NCI-H774 (cell line): ENCODE data around the gene SLA2.
A peak's percentile ranks its signal among the peaks of the same experiment; 100 is the strongest.

ENCODE experiments used
- DNase-seq: peaks from one replicate; lab custom pipeline; 2025; lab: John Stamatoyannopoulos, UW

SLA2 gene

DNA sequence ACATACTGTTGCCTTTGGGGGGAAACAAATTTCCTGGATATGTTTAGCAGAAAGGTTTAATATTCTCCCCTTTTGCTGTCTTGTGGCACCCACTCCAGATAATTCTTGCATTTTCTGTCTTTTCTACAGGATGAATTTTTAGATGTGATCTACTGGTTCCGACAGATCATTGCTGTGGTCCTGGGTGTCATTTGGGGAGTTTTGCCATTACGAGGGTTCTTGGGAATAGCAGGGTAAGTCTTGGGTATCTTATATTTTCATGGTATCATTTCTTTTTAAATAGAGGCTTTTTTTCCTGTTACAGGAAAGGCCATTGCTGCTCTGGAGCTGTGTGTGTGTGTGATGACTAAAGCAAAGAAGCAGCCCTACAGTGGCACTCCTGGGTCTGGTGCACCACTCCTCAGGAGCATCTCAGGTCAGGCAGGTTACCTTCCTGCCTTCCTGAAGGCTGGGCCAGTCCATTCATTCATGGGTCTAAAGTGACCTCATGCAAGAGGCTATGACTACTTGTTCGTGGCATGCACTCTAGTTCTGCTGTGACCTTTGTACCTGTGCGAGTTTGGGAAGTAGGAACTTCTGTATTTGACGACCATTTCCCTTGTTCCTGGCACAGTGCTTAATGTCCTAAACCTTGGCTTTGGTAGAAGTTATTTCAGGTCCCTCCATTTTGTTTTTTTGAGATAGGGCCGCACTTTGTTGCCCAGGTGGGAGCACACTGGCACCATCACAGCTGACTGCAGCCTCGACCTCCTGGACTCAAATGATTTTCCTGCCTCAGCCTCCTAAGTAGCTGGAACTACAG is 38.2 kb downstream of the SLA2 start:
- no peak for DNase-seq

DNA sequence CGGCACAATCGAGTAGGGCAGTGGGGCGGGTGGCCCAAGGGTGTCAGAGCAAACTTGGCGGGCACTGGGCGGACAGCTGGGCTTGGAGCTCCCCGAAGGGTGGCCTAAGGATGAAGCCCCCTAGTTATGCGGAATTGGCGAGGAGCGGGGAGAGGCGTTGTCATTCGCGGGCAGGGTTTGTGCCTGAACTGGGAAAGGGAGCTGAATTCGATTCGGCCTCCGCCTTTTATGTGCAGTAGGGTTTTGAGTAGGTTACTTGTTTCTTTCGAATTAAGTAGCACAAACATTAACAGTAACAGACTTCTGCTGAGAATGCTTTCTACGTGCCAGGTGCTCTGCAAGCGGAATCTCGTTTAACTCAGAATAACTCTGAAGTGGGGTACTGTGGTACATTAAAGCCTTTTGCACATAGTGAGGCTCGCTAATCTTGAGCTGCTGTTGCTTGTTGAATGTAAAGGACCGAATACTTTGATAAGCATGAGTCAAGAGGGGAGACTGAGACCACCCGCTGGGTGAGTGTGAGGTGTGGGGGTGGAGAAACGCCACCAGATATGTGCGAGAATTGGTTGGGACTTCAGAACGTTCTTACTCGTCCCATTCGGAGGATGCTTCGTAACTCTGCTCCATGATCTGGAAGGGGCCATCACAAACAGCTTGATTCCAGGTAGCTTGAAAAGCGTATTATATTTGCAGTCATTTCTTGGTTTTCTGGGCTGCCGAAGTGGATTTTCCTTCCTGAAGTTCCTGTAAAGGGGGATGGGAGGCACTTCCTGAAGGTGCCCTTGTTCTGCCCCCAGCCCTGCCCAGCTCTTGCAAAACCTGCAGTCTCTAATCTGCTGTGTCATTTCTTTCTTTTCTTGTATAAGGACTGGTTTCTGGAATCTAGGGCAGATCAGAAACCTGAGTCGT is 39.6 kb downstream of the SLA2 start:
- no peak for DNase-seq

DNA sequence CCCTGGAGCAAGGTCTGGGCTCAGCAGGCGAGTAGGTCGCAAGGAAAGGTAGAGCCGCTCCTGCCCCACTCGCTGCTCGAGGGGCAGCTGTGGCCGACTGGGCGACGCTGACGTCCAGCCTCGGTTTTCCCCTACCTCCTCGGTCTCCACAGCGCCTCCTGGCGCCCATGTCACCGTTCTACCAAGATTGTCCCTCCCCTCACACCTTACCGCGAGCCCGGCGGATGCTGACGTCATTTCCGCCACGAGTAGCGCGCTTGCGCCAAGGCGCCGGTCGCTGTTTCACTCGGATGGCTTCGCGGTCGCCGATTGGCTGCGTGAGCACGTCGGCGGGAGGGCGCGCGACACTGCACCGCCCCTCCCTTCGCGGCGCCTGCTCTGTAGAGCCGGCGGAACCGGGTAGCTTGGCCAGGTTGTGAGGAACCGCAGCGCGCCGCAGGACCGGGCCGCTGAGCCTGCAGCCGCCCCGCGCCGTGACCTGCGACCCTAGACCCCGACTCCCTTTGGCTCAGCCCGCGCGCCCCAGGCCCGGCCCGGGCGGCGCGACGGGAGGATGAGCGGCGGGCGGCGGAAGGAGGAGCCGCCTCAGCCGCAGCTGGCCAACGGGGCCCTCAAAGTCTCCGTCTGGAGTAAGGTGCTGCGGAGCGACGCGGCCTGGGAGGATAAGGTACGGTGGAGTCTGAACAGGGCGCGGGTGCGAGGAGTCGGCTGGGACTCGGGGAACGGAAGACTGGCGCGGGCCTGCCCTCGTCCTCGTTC is 40.4 kb downstream of the SLA2 start, which contains the start of gene RAB5IF:
Gene RAB5IF (plus strand): TSS at position 381 of the 759 bp plus-strand sequence. CDS start 173 bp downstream, at position 554.
- DNase-seq, result peak; percentile 98

DNA sequence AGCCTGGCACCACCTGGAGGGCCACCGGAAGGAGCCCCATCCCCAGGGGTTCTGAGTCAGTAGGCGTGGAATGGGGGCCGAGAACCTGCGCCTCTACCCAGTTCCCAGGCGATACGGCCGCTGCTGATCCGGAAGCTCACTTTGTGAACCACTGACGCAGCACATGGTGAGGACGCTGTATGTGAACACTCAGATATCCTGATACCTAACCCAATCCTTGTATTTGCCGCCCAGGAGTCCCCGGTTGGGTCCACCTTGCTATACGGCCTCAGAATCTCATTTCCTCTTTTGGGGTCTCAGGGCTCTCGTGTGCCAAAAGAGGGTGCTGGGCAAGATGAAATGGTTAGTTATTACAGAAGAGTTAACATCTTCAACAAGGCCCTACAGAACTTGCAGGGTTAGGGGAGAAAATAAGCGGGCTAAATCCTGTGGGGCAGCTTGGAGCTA is 41.0 kb downstream of the SLA2 start:
- DNase-seq, result peak; percentile 23

DNA sequence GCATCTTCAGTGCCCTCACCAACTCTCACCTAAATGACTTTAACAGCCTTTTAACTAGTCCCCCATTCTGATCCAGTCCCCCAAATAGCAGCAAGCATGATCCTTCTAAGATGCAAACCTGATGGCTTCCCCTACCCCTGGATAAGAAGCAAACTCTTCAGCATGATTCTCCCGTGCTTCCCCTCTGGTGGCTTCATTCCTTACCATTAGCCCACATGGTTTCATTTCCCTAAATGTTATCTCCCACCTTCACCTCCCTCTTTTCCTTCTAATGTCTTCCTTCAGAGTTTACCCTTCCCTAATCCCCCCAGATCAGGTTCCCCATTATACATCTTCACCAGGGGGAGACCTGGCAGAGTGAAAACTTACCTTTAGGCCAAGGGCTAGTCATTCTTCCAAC is 44.5 kb downstream of the SLA2 start:
- no peak for DNase-seq

DNA sequence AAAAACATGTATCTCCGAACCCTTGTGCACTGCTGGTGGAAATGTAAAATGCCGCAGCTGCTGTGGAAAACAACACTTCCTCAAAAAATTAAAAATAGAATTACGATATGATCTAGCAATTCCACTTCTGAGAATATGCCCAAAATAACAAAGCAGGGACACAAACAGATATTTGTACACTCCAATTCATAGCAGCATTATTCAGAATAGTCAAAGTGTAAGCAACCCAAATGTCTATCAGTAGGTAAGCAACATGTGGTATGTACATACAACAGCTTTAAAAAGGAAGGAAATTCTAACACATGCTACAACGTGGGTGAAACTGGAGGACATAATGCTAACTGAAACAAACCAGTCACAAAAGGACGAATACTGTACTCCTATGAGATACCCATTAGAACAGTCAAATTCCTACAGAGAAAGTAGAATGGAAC is 46.1 kb downstream of the SLA2 start:
- DNase-seq, result no peak

DNA sequence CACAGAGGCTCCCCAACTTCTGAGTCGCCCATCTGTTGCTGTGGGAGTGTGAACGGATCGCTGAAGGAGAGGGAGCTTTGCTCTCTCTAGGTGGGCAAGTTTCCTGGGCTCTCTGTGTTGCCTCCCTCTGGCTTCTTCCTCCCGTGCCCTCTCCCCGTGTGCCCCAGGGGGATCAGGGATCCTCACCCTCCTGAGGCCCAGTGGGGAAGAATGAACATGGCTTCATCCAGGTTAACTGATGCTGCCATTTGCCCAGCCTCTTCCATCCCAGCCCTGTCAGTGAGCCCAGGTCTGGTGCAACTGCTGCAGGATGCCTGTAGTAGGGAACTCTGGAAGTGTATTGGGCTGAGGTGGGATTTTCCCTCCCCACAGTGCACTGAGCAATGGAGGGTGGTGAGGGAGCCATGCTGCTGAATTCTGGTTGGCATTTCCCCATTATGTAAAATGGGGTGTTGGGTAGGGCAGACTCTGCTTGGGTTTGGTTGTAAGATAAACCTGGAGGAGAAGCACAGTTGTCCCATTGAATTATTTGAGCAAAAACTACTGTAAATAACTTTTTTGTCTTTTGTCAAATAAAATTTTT is 52.6 kb downstream of the SLA2 start:
- DNase-seq, result no peak

DNA sequence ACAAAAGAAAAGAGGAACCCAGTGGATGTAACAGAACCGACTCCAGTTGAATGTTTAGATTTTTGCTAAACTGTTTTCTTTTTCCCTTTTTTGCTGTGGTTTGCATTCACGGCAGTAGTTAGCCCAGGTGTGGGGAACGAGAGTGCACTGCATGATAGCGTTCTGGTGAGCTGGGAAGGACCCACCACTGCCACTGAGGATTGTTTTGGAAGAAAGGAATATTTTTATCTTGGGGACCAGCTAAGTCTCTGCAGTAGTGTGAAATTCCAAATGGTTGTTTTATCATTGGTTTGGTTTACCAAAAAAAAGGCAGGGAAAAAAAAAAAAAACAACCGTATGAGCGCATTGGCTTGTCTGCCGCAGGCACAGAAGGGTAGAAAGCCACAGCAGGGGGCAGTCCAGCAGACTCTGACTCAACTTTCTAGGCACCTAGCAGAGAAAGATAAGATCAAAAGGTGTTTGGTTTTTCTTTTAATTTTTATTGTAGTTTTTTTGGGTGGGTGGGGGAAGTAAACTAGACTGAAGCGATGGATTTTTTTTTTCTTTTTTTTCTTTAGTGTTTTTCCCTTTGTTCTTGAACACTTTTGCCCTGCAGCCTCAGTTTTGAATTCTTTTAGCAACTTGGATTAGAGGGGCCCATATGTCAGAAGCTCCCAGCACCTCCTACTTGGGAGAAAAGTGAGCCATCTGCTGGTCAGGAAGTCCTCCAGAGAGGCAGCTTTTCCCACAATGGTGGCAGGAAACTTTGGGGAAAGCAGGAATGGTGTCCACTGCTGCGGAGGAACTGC is 53.9 kb downstream of the SLA2 start:
- DNase-seq, result no peak

DNA sequence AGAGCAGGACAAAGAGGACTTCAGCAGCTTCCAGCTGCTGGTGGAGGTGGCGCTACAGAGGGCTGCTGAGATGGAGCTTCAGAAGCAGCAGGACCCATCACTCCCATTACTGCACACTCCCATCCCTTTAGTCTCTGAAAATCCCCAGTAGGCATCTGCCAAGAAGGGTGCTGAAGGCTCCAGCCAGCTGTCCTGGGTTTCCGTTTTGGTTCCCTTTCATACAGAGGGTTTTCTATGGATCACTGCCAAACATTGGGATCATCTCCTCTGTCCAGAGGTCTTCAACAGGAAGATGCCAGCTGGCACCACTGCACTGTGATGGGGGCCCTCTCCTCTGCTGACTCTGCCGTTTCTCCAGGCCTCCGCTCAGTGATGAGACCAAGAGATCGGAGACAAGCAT is 54.7 kb downstream of the SLA2 start:
- no peak for DNase-seq

DNA sequence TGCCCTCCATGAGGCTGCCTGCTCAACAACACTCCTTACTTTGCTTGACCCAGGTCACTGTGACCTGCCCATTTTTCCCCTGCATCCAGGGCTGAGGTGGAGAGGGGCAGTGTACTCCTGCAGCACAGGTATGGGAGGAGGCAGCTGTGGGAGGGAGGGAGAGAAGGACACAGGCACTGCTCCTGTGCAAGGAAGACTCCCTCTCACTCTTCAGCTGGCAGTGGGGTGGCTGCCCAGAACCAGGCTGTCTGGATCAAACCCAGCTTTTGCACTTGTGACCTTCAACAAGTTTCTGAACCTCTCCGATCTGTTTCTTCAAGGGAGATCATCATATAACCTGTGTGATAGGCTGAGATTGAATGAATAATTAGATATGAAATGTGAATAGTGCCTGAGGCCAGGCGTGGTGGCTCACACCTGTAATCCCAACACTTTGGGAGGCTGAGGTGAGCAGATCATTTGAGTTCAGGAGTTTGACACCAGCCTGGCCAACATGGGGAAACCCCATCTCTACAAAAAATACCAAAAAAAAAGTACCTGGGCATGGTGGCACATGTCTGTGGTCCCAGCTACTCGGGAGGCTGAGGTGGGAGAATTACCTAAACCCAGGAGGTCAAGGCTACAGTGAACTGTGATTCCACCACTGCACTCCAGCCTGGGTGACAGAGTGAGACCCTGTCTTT is 58.5 kb downstream of the SLA2 start:
- no peak for DNase-seq

DNA sequence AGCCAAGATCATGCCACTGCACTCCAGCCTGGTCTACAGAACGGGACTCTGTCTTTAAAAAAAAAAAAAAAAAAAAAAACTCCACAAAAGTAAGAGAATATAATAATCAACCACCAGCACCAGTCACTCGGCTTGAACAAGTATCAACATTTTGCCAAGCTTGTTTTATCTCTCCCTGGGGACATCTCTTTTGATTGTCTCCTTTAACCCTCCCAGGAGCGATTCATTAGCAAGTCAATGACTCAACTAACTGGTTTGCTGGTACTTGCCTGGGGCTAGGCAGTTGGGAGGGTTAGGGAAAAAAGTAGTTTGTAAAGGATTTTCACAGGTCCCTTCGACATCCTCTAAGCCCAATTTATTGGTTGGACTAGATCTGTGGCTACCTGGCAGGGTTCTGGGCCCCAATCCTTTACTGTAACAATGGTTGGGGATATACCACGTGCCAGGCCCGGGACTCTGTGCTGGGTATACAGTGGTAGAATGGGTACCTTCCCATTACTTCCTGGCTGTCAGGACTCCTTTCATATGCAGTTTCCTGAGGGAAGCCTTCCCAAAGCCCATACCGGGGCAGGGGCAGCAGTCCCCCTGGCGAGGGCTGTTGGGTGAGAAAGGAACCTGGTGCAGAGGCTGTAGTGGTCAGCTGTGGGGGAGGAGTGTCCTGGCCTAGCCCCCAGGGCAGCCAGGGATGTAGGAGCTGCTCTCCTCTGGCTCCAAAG is 60.4 kb downstream of the SLA2 start:
- no peak for DNase-seq

DNA sequence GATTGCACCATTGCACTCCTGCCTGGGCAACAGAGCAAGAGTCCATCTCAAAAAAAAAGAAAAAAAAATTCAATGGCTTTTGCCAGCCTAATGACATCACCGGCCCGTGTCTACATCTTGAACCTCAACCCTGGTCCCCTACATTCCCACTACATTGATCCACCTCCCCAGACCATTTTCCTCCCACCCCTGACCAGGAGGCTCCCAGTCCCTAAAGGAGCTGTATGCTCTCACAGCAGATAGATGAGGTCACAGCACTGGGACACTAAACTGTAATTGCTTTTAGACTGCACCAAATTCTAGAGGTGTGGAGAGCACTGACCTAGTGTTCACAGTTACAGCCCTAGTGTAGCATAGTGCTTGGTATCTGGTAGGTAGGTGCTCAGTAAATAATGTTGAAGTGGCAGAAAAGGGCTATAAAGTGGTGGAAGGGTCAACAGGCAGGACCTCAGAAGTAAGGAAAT is 61.9 kb downstream of the SLA2 start:
- no peak for DNase-seq

DNA sequence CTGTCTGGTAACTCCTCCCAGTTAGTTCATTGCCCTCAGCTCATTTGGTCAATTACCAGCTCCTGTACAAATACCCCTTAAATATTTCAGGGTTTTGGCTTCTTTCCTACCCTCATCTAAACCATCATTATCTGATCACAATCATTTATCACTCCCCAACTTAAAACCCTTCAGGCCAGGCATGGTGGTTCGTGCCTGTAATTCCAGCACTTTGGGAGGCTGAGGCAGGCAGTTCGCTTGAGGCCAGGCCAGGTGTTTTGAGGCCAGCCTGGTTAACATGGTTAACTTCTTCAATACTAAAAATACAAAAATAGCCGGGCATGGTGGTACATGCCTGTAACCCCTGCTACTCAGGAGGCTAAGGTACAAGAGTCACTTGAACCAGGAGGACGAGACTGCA is 63.2 kb downstream of the SLA2 start:
- no peak for DNase-seq

DNA sequence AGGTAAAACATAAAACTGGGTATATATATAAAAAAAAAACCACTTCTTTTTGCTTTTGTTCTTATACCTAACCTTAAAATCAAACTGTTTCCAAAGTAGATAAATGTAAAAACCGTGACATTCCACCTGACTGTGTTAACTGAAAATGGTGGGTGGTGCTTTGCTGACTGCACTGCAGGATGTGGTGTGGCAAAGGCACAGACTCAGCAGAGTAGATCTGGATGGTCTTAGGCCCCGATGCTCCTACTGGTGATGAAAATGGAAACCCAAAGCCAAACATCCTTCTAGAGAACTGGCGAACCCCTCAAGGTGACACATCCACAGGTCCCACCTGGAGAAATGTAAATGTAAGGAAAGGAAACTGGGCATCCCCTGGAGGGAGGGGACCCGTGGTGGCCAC is 63.7 kb downstream of the SLA2 start:
- no peak for DNase-seq

DNA sequence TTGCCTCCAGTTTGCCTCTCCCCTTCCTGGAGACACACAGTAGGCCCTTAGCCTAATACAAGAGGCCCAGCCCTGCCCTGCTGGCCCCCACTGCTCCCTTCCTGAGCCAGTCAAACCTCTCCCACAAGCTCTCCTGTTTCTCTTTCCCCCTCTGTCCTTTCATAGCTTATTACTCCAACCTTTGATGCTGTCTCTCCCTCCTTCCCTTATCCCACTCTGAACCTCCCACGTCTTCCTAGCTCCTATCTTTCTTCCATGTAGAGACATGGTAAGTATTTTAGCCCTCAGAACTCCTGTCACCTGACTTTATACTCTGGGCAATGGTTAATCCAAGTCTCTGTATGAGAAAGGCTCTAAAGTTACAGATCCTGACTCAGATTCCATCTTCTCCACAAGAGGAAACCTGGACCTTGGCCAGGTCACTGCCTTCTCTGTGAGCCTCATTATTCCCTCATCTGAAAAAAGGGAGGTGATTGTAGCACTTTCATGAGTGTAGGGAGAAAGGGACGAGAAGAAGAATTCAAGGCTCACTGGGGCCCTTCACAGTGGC is 65.9 kb downstream of the SLA2 start:
- no peak for DNase-seq

DNA sequence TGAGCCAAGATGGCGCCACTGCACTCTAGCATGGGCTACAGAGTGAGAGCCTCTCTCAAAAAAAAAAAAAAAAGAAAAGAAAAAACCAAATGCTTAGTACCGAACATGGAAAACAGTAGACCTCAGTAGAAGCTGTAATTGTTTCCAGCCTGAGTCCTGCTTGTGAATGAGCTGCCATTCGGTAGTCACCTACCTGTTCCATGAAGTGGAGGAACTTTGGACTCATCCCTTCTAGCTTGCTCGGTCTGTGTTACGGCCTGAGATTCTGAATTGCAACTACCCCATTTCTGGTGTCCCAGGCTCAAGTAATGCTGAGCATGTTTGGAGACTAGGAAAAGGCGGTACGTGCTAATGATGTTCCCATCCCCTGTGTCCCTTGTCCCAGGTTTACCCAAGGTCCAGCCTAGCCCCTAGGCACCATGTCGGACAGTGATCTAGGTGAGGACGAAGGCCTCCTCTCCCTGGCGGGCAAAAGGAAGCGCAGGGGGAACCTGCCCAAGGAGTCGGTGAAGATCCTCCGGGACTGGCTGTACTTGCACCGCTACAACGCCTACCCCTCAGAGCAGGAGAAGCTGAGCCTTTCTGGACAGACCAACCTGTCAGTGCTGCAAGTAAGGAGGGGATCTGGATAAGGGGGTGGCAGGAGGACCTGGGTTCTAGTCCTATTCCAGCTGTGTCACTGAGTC is 67.5 kb downstream of the SLA2 start:
- no peak for DNase-seq

DNA sequence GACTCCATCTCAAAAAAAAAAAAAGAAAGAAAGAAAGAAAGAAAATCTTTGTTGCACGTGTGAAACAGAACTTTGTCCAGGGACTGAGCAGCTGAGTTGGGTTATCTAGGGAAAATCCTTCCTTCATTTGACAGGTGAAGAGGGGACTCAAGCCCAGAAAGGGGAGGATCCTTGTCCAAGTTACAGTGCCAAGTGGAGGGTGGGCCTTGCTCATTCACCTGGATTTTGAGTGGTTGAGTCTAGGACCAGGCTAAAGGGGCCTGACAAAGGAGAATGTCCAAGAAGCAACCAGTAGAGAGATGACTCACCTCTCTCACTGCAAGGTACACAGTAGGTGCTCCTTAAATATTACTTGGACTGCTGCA is 69.9 kb downstream of the SLA2 start:
- DNase-seq, result no peak

DNA sequence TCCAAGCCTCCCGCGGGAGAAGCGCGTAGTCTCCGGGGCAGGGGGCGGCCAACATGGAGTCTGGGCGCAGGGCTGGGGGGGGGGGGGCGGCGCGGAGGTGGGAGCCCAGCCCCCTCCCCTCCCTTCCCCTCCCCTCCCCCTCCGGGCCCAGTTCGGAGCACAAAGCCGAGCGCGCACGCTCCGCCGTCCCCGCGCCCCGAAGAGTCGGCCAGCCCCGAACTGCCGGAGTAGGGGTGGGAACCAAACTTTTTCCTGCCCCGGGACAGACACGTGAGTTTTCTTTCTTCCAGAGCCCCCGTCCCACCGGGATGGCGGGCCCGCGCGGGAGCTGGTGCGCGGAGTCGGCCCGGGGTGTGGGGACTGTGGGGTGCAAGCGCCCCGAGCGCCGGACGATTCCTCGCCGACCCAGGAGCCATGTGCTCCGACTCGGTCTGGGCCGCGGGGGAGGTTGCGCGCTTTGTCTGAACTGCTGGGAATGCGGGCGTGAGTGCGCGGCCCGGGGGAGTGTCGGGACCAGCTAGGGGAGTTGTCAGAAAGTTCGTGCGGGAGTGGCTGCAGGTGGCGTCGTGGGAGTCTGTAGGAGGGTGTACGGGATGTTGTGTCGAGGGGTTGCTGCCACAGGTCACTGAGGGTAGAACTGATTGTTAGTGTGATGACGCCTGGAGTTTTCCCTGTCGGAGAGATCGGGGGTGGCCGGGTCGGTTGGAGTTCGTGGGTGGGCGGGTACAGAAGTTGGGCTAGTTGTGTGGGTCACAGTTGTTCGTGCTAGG is 71.4 kb downstream of the SLA2 start:
- DNase-seq, result no peak
